ENCODE data around the gene PPIE. TPM values are rescaled to one million over a fixed set of nuclear protein-coding genes. Genes with fewer than 3 reads are reported as not detected.

PPIE gene
- total and polyA plus RNA-seq, 2 of the 4 experiments (the other 2 are of a cell fraction): 40.9 to 68.1 TPM

- intact Hi-C loops (cut with micrococcal nuclease): no loop called here
- no TSS peak for BruUV-seq (replicated peaks)
- H3K27ac ChIP-seq (ENCODE audit: insufficient read depth, low read length): no peak overlapping the region
Measured at GRCh38 chr1:39707506-39707905, 31.2 kb upstream of the PPIE start.

More at GRCh38 chr1:39707506-39707905, 31.2 kb upstream of the PPIE start:
- Histone ChIP-seq H3K14ac (replicated peaks; ENCODE audit: low read depth, low read length) (no peak overlapping the region), H3K79me1 (ENCODE audit: low read depth in 1 of 2, low read length in 2 of 2) (no peaks in the 10 kb centered on the region), H3K4me3 (ENCODE audit: insufficient read depth, low read depth, low read length) (no peak overlapping the region), H4K8ac (ENCODE audit: low read depth in 2 of 2, low read length in 2 of 2) (no peak overlapping the region), H3K56ac (ENCODE audit: extremely low read depth, insufficient read depth, low read length) (no peak overlapping the region), H4K91ac (ENCODE audit: insufficient read depth, low read depth, low read length) (no peak overlapping the region), H2BK120ac (ENCODE audit: low read depth, low read length) (no peak overlapping the region), H3K4ac (ENCODE audit: low read depth, low read length) (no peak overlapping the region), H3K18ac (ENCODE audit: low read depth, low read length) (no peak overlapping the region), H3K36me3 (ENCODE audit: control insufficient read depth, insufficient read depth, low read length) (no peaks in the 10 kb centered on the region), H3K4me1 (ENCODE audit: control insufficient read depth, insufficient read depth, low read length) (no peaks in the 10 kb centered on the region), H3K4me2 (ENCODE audit: low read depth, low read length) (no peak overlapping the region), H3K23ac (ENCODE audit: low read depth, low read length) (no peak overlapping the region), H2AFZ (replicated peaks; ENCODE audit: low read length, poor library complexity) (no peak overlapping the region), H4K20me1 (ENCODE audit: insufficient read depth, low read length) (no peaks in the 10 kb centered on the region), H3K27me3 (ENCODE audit: control insufficient read depth, insufficient read depth, low read length) (peaks cover 63% of the 10 kb centered on the region), H2BK15ac (ENCODE audit: low read depth, low read length) (no peak overlapping the region), H2BK5ac (ENCODE audit: low read depth, low read length, poor library complexity, severe bottlenecking) (no peak overlapping the region), H3K9ac (ENCODE audit: low read depth, low read length) (no peak overlapping the region), H4K5ac (ENCODE audit: low read depth, low read length) (no peak overlapping the region), H2BK20ac (ENCODE audit: low read depth, low read length) (no peak overlapping the region), H3K9me3 (ENCODE audit: control insufficient read depth, insufficient read depth, low read length) (no peaks in the 10 kb centered on the region), H2AK9ac (replicated peaks; ENCODE audit: low read depth, low read length, poor library complexity) (no peak overlapping the region), H3K9me1 (ENCODE audit: insufficient read depth, low read length) (no peaks in the 10 kb centered on the region), H2AK5ac (ENCODE audit: low read depth, low read length) (no peak overlapping the region)
- no CpG with 5 or more reads among the region's 4 CpGs for WGBS, 2 experiments (ENCODE audit: extremely low coverage in 2 of 2, insufficient read length in 1 of 2)
- no peak for ATAC-seq (ENCODE audit: low read depth)
- DNase-seq: no peak
- TF ChIP-seq RCOR1 (IDR thresholded peaks at IDR 0.05; ENCODE audit: insufficient replicate concordance, low read length) (no peak), CHD1 (IDR thresholded peaks at IDR 0.05; ENCODE audit: low read depth, low read length) (no peak), ELK1 (IDR thresholded peaks at IDR 0.05; ENCODE audit: borderline replicate concordance, low read depth, low read length) (no peak), SMC3 (IDR thresholded peaks at IDR 0.05; ENCODE audit: low read depth, low read length) (no peak), MXI1 (IDR thresholded peaks at IDR 0.05; ENCODE audit: borderline replicate concordance, low read depth, low read length) (no peak), RAD21 (IDR thresholded peaks at IDR 0.05; ENCODE audit: low read length) (no peak), MAFK (IDR thresholded peaks at IDR 0.05; ENCODE audit: low read depth, low read length) (no peak), BHLHE40 (IDR thresholded peaks at IDR 0.05; ENCODE audit: low read depth, low read length) (no peak), FOS (IDR thresholded peaks at IDR 0.05; ENCODE audit: low read depth, low read length) (no peak), CTCF (conservative IDR thresholded peaks at IDR 0.05; ENCODE audit: low read depth, low read length) (no peak), CEBPB (IDR thresholded peaks at IDR 0.05; ENCODE audit: low read depth, low read length) (no peak), RFX5 (IDR thresholded peaks at IDR 0.05; ENCODE audit: low read depth, low read length) (no peak), USF2 (IDR thresholded peaks at IDR 0.05; ENCODE audit: low read depth, low read length) (no peak), MAZ (IDR thresholded peaks at IDR 0.05; ENCODE audit: borderline replicate concordance, low read depth, low read length) (no peak), NFE2L2 (IDR thresholded peaks at IDR 0.05; ENCODE audit: low read depth, low read length) (no peak), POLR2A (IDR thresholded peaks at IDR 0.05; ENCODE audit: low read depth, low read length) (no peak)
- ChIA-PET POLR2A (ENCODE audit: unreplicated experiment) (no interaction called here), CTCF (no interaction called here)
- dilution Hi-C loops (cut with HindIII; ENCODE audit: low sequenced_read_pairs, unreplicated experiment): no loop called here
- in situ Hi-C loops (cut with MboI; ENCODE audit: low sequenced_read_pairs): no loop called here

Measured in IMR-90 (cell line).